Urinary bladder (tissue), 4 donors: ENCODE measurements around the gene IRGC. TPM values are rescaled to one million over a fixed set of nuclear protein-coding genes. Genes with fewer than 3 reads are reported as not detected.
"Not testable (repeated sequence)": the region's sequence is repeated elsewhere in the genome, so short reads cannot be mapped to it uniquely, and the experiment has no call there.

Experiments used
- DNase-seq: peaks from one replicate; pipeline ENCODE4 v3.0.0-alpha.2; 2015; ENCODE audit errors: extremely low spot score
- H3K27ac ChIP-seq: one replicate; pipeline ENCODE4 v1.5.1; 2013; ENCODE audit warnings: low read depth, mild to moderate bottlenecking, moderate library complexity
- H3K36me3 ChIP-seq: one replicate; pipeline ENCODE4 v1.6.1; 2013; ENCODE audit warnings: mild to moderate bottlenecking, moderate library complexity; ENCODE audit not compliant: insufficient read depth
- H3K4me1 ChIP-seq: one replicate; pipeline ENCODE4 v1.6.1; 2013; ENCODE audit warnings: mild to moderate bottlenecking, moderate library complexity; ENCODE audit not compliant: insufficient read depth
- H3K4me3 ChIP-seq: one replicate; pipeline ENCODE4 v1.5.1; 2013; ENCODE audit warnings: low read depth, low read length
- WGBS: extraction: QIAGEN DNeasy Blood & Tissue Kit; methylation state at CpG from one replicate; pipeline ENCODE4 v1.1.7; 2013; 5-methylcytosine and 5-hydroxymethylcytosine counted together
- polyA plus RNA-seq: library from polyadenylated mRNA; stranded (reverse); fragments of 200-250 nt; gene quantifications from one replicate; pipeline ENCODE4 v1.2.3, GENCODE V29; 2013
- total RNA-seq: library from RNA; depleted of rRNA; stranded (reverse); fragments of >200 nt; gene quantifications from one replicate; pipeline ENCODE4 v1.2.3, GENCODE V29; 2014
- donor health status: healthy with polysubstance abuse.
- donor health status: healthy.

Gene IRGC
- total and polyA plus RNA-seq, 2 donors: not detected

DNA sequence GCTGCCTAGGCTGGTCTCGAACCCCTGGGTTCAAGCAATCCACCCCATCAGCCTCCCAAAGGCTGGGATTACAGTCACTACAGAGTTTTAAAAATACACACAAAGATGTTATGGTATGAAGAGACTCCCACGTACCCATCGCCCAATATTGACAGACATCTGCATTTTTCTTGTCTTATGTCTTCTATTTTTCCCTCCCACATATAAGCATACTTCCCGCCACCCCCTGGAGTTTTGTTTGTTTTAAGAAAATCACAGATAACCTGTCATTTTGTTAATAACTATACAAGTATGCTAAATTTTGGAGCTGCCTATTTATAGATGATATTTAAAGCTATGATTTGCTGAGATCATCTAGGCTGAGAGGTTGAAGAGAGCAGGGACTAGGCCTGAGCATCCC is 45.1 kb downstream of the IRGC start:
- Histone ChIP-seq H3K4me3 (no peak overlapping the region), H3K4me1 (no peaks in the 10 kb centered on the region), H3K36me3 (no peaks in the 10 kb centered on the region), H3K27ac (no peak overlapping the region)
- WGBS: 91% methylated on average over 4 of the region's 4 CpGs
- no peak for DNase-seq

DNA sequence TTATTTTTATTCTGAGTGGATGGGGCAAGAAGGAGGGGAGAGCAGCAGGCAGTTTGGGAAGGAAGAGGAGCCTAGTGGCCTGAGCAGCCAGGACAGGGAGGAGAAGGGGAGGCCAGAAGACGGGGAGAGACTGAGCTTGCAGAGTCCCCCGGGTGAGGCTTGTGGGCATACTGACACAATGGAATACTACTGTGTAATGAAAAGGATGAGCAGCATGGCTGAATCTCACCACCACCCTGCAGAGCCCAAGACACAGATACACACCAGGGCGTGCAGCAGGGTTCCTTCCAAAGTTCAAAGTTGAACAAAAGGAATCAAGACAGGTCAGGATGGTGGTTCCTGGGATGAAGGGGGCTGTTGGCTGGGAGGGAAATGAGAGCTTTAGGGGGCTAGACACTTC is 46.9 kb downstream of the IRGC start:
- WGBS: 84% methylated on average over 3 of the region's 3 CpGs
- no peaks in the 10 kb centered on the region for H3K4me1 ChIP-seq
- no peak for DNase-seq
- H3K4me3 ChIP-seq: no peak overlapping the region
- H3K36me3 ChIP-seq: no peaks in the 10 kb centered on the region
- H3K27ac ChIP-seq: no peak overlapping the region

DNA sequence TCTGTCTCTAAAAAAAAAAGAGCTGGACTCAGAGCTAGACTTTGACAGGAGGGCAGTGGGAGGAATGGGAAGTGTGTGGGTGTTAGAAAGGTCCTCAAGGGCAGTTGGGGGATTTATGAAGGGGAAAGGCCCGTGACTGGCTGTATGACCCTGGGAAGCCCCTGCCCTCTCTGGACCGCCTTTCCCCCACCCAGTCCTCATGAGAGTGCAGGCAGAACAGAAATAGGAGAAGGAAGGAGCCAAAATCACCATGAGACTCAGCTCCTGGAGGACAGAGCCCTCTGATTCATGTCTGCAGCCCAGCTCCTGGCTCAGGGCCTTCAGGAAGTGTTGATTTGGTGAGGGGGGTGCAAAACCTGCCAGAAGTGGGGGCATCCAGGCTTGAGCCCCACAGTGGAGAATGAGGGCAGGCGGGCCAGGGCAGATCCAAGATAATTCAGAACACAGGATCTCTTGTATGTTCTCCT is 47.6 kb downstream of the IRGC start:
- Histone ChIP-seq H3K27ac (no peak overlapping the region), H3K4me3 (no peak overlapping the region), H3K4me1 (no peaks in the 10 kb centered on the region), H3K36me3 (no peaks in the 10 kb centered on the region)
- DNase-seq: no peak
- WGBS: 50% methylated on average over 3 of the region's 3 CpGs

DNA sequence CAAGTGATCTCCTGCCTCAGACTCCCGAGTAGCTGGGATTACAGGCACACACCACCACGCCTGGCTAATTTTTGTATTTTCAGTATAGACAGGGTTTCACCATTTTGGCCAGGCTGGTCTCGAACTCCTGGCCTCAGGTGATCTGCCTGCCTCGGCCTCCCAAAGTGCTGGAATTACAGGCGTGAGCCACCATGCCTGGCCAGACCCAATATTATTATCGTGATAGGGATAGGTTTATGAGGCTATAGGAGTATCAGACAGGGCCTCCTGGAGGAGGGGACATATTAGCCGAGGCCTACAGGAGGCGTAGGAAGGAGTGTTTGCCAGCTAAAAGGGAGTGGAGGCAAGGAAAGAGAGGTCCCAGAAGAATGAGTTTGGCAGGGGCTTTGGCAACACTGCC is 48.8 kb downstream of the IRGC start:
- not testable (repeated sequence) for H3K36me3 ChIP-seq, H3K27ac ChIP-seq, DNase-seq, H3K4me3 ChIP-seq, H3K4me1 ChIP-seq
- WGBS: 80% methylated on average over 8 of the region's 8 CpGs

DNA sequence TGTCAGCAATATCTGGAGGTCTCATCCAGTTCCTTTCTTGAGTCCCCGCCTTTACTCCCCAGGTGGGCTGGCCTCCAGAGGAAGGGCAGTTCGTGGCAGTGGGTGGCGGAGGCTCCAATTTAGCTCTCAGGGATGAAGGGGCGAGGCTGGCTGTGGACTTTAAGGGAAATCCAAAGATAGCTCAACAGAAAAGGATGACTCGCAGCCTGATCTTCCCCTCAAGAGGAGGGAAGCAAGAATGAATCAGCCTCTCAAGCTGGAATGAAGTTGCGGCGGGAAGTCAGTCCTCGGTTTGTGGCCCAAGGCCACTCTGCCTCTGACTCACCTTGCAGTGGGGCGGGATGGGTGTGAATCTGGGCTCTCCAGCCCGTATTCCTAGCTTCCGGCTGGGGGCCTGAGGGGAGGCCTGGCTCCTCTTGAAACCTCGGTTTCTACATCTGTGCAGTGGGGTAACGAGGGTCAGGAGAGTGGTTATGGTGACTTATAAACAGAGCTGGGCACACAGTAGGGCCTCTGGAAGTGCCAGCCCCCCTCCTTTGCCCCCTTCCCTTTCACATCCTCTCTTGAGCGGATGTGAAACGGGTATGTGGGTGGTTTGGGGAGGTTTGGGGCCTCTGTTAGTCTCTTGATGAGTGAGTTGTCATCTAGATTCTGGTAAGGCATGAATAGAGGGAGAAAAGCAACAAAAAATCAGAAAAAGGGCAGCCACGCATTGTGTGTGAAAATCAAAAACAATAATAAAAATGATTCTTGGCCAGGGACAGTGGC is 49.4 kb downstream of the IRGC start:
- DNase-seq: no peak
- 50% methylated on average over 16 of the region's 16 CpGs for WGBS

DNA sequence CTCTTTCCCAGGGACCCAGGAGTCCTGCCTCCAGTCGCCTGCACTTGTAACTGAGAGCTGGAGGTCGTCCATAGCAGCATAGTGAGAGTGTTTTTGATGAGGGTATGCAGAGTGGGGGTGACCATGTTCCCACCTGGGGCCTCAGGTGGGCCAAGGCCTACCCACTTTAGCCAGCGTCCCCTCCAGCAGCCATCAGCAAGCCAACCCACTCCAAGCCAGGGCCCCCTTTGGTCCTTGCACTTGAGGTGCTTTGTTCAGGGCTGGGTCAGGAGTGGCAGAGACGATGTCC is 50.8 kb downstream of the IRGC start:
- Histone ChIP-seq H3K36me3 (no peaks in the 10 kb centered on the region), H3K4me1 (no peaks in the 10 kb centered on the region), H3K4me3 (no peak overlapping the region), H3K27ac (no peak overlapping the region)
- 65% methylated on average over 4 of the region's 4 CpGs for WGBS
- DNase-seq: no peak

More for the DNA sequence above, 49.4 kb downstream of the IRGC start:
- peak overlapping the region; percentile 31 for H3K27ac ChIP-seq
- H3K36me3 ChIP-seq: no peaks in the 10 kb centered on the region
- H3K4me1 ChIP-seq: no peaks in the 10 kb centered on the region
- H3K4me3 ChIP-seq: no peak overlapping the region

DNA sequence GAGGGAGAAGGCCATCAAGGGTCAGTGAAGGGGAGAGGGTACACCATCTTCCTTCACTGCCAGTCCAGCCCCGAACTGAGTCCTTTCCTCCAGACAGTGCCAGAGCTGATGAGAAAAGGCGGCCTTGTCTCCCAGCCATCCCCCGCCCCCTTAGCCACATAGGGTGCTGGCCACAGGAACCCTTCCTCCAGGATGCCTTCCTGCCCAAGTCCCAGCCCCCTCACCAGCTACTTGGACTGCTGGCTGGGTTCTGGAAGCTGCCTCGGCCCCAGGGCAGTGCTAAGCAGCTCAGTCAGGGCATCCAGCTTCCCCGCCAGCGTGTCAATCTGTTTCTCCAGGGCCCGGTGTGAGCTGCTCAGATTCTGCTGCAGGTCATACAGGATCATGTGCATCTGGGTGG is 51.4 kb downstream of the IRGC start:
- H3K36me3 ChIP-seq: no peaks in the 10 kb centered on the region
- WGBS: 76% methylated on average over 7 of the region's 7 CpGs
- DNase-seq: no peak
- H3K4me3 ChIP-seq: no peak overlapping the region
- no peaks in the 10 kb centered on the region for H3K4me1 ChIP-seq
- no peak overlapping the region for H3K27ac ChIP-seq

DNA sequence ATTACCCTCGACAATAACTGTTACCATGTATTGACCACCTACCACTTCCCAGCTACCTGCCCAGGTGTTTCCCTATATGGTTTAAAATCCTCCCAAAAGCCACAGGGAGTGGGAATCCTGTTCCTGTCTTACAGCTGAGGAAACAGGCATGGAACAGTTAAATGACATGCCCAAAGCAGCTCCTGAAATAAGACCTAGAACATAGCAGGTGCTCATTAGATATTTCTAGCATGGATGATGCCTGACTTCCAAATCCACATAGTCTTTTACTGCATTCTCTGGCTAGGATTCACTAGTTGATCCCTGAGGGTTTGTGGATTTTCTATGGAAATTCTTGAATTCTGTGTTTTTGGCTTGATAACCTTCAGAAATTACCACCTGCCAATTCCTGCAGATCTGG is 51.9 kb downstream of the IRGC start:
- H3K27ac ChIP-seq: no peak overlapping the region
- H3K4me1 ChIP-seq: no peaks in the 10 kb centered on the region
- no peak for DNase-seq
- H3K36me3 ChIP-seq: no peaks in the 10 kb centered on the region
- H3K4me3 ChIP-seq: no peak overlapping the region
- WGBS: 66% methylated on average over 1 of the region's 1 CpG

DNA sequence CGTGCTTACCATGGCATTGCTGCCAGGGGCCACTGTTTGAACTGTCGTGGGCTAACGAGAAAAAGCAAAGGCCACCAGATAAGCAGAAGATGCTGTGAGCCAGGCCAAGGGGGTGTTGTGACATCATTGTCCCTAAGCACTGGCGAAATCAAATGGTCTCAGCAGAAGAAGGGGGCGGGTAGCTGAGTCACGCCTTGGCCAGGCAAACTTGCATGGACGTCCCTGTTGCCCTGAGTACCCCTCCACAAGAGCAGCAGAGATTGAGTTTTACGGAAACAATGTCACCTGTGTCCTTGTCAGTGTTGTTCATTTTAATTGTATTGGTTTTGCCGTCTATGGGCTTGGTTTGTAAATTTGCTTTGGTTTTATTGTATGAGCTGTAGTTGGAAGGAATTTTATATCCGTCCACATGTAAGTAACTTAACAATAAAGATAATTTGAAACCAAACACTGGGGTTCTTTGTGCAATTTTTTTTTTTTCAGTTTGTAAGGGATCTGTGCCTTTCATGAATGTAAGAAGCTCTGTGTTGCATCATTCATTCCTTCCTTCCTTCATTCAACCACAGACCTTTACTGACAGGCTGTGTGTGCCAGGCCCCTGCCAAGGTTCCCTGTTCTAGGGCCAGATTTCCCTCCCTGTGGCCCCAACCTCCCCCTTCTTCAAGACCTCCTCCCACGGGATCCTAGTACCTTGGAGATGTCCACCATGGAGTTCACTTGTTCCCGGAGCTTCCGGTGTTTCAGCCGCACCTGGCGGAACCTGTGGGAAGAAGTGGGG is 52.6 kb downstream of the IRGC start:
- no peak for DNase-seq
- H3K4me1 ChIP-seq: no peaks in the 10 kb centered on the region
- no peaks in the 10 kb centered on the region for H3K36me3 ChIP-seq
- WGBS: 73% methylated on average over 15 of the region's 15 CpGs
- H3K4me3 ChIP-seq: no peak overlapping the region
- H3K27ac ChIP-seq: no peak overlapping the region

DNA sequence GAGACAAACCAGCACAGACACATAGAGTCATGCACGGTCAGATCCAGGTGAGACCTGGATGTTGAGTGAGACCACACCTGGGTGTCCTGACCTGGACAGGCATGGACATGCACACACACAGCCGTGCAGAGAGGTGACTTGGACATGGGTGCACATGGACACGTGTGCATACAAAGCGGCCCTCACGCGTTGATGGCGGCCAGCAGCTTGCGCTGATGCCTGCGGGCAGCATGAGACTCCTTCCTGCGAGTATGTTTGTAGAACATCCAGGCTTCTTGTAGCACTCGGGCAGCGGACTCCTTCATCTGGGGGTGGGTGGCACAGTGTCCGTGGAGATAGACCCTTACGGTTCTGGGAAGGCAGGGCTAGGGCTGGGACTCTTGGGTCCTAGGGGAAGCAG is 53.4 kb downstream of the IRGC start:
- Histone ChIP-seq H3K4me3 (no peak overlapping the region), H3K4me1 (no peaks in the 10 kb centered on the region), H3K27ac (no peak overlapping the region), H3K36me3 (no peaks in the 10 kb centered on the region)
- no peak for DNase-seq
- WGBS: 91% methylated on average over 14 of the region's 14 CpGs

Other genes with a start within 250 kb of the IRGC start
- gene PHLDB3, start 211.3 kb upstream of the IRGC start, total RNA-seq: 10.7 TPM
- gene PHLDB3, start 211.3 kb upstream of the IRGC start, polyA plus RNA-seq: 12.4 TPM
- gene ETHE1, start 188.9 kb upstream of the IRGC start, total RNA-seq: 27.6 TPM
- 60.1 TPM for gene ETHE1, start 188.9 kb upstream of the IRGC start, polyA plus RNA-seq
- 0.42 TPM for gene ZNF575, start 182.9 kb upstream of the IRGC start, total RNA-seq
- gene ZNF575, start 182.9 kb upstream of the IRGC start, polyA plus RNA-seq: 2.3 TPM
- gene XRCC1, start 140.5 kb upstream of the IRGC start, total RNA-seq: 8.7 TPM
- gene XRCC1, start 140.5 kb upstream of the IRGC start, polyA plus RNA-seq: 25.4 TPM
- 11.4 TPM for gene PINLYP, start 140.3 kb upstream of the IRGC start, total RNA-seq
- gene PINLYP, start 140.3 kb upstream of the IRGC start, polyA plus RNA-seq: 14.6 TPM
- 26.2 TPM for gene IRGQ, start 119.9 kb upstream of the IRGC start, total RNA-seq
- 5.9 TPM for gene IRGQ, start 119.9 kb upstream of the IRGC start, polyA plus RNA-seq
- gene ZNF576, start 119.5 kb upstream of the IRGC start, total RNA-seq: 5.1 TPM
- gene ZNF576, start 119.5 kb upstream of the IRGC start, polyA plus RNA-seq: 19.2 TPM
- gene SRRM5, start 104.0 kb upstream of the IRGC start, total RNA-seq: not detected
- gene SRRM5, start 104.0 kb upstream of the IRGC start, polyA plus RNA-seq: 0.23 TPM
- 27.4 TPM for gene ZNF428, start 96.4 kb upstream of the IRGC start, total RNA-seq
- gene ZNF428, start 96.4 kb upstream of the IRGC start, polyA plus RNA-seq: 51.5 TPM
- 8.7 TPM for gene CADM4, start 76.2 kb upstream of the IRGC start, total RNA-seq
- 13.3 TPM for gene CADM4, start 76.2 kb upstream of the IRGC start, polyA plus RNA-seq
- gene PLAUR, start 45.9 kb upstream of the IRGC start, total RNA-seq: 10.6 TPM
- gene PLAUR, start 45.9 kb upstream of the IRGC start, polyA plus RNA-seq: 24.9 TPM
- 12.5 TPM for gene SMG9, start 38.9 kb downstream of the IRGC start, total RNA-seq
- gene SMG9, start 38.9 kb downstream of the IRGC start, polyA plus RNA-seq: 29.6 TPM
- 4.3 TPM for gene KCNN4, start 64.9 kb downstream of the IRGC start, total RNA-seq
- gene KCNN4, start 64.9 kb downstream of the IRGC start, polyA plus RNA-seq: 14.3 TPM
- gene LYPD5, start 86.4 kb downstream of the IRGC start, total RNA-seq: 0.58 TPM
- 1.3 TPM for gene LYPD5, start 86.4 kb downstream of the IRGC start, polyA plus RNA-seq
- gene ZNF283, start 111.2 kb downstream of the IRGC start, total RNA-seq: 54.0 TPM
- gene ZNF283, start 111.2 kb downstream of the IRGC start, polyA plus RNA-seq: 3.1 TPM
- gene ZNF404, start 167.9 kb downstream of the IRGC start, total RNA-seq: 4.8 TPM
- 7.1 TPM for gene ZNF404, start 167.9 kb downstream of the IRGC start, polyA plus RNA-seq
- 33.1 TPM for gene ZNF45, start 219.2 kb downstream of the IRGC start, total RNA-seq
- gene ZNF45, start 219.2 kb downstream of the IRGC start, polyA plus RNA-seq: 7.3 TPM
- gene ZNF221, start 235.2 kb downstream of the IRGC start, total RNA-seq: 14.6 TPM
- 2.0 TPM for gene ZNF221, start 235.2 kb downstream of the IRGC start, polyA plus RNA-seq